Activated CD8-positive, alpha-beta memory T cell treated with anti-CD3 and anti-CD28 coated beads for 36 hours (primary cell): ENCODE measurements around the gene UBR3. TPM values are rescaled to one million over a fixed set of nuclear protein-coding genes. Genes with fewer than 3 reads are reported as not detected.

Source experiments
- CTCF ChIA-PET: fragments of 350-600 bp; sonication (Branson Sonifier 250); formaldehyde crosslinking; loops from one replicate; lab custom pipeline; 2021; ENCODE audit warnings: antibody characterized with exemption; lab: Charles Lee
- POLR2A ChIA-PET: fragments of 350-600 bp; sonication (Branson Sonifier 250); formaldehyde crosslinking; loops from one replicate; lab custom pipeline; 2021; ENCODE audit warnings: antibody characterized with exemption; lab: Charles Lee
- total RNA-seq, 2 experiments: library from RNA; stranded (reverse); gene quantifications; one replicate each; pipeline ENCODE4 v1.2.3, GENCODE V29; 2021

The UBR3 gene
- total RNA-seq, 2 experiments from 2014 or later, result 19.5 to 23.8 TPM

DNA sequence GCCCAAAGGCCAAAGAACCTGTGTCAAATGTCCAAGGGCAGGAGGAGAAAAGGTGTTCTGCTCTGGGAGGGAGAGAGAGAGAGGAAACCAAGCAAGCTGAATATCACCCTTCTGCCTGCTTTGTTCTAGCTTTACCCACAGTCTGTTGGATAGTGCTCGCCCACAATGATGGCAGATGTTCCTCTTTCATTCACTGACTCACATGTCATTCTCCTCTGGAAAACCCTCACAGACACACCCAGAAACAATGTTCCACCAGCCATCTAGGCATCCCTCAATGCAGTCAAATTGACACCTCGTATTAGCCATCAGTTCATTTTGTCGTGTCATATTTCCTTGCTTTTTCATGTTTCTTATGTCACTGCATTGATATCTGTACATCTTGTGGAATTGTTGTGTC, 150.3 kb downstream of the UBR3 start:
- POLR2A ChIA-PET, result no interaction called here
- CTCF ChIA-PET, result no interaction called here

- ChIA-PET CTCF (no interaction called here), POLR2A (no interaction called here)
Measured at GRCh38 chr2:169978402-169979017, 151.3 kb downstream of the UBR3 start.

DNA sequence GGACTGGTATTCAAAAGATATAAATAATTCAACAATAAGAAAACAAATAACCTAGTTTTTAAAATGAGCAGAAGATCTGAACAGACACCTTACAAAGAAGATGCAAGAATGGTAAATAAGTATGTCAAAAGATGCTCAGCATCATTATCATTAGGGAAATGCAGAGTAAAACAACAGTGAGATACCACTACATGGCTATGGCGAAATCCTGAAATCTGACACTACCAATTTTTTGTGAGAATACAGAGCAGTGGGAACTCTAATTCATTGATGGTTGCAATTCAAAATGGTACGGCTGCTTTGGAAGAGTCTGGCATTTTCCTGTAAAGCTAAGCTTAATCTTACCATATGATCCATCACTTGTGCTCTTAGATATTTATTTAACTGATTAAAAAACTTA, 151.8 kb downstream of the UBR3 start:
- ChIA-PET POLR2A (no interaction called here), CTCF (no interaction called here)

- CTCF ChIA-PET, result no interaction called here
- POLR2A ChIA-PET, result no interaction called here
Measured at GRCh38 chr2:169980001-169980400, 152.7 kb downstream of the UBR3 start.

DNA sequence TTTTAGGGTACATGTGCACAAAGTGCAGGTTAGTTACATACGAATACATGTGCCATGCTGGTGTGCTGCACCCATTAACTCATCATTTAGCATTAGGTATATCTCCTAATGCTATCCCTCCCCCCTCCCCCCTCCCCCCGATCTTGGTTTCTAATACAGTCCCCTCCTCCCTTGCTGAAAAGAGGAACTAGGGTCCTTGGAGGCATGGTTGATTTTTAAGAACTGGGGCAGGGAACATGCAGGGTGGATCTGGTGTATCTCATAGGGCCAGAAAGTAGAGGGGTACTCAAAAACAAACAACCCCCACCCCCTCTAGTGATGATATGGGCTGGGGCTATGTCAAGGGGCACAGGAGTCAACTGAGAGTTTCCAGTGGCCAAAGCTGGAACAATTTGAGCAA, 153.4 kb downstream of the UBR3 start:
- CTCF ChIA-PET, result no interaction called here
- POLR2A ChIA-PET, result no interaction called here

DNA sequence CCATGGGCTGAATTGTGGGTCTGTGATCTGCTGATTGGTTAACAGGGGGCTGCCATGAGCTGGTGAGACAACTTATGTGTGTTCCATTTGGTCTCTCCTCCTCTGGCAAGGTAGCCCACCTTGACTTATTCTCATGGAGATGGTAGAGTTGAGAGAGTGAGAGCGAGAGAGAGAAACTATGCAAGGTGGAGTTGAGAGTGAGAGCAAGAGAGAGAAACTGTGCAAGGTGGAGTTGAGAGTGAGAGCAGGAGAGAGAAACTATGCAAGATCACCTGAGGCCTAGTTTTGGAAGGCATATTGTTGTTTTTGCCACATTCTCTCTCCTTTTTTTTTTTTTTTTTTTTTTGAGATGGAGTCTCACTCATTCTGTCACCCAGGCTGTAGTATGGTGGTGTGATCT, 155.7 kb downstream of the UBR3 start:
- ChIA-PET POLR2A (no interaction called here), CTCF (interaction anchor here (0.7 kb wide), 1 partner anchor 30 kb away, joined by 3 read pairs; no protein-coding TSS in a partner anchor)

- CTCF ChIA-PET, result interaction anchor here (0.7 kb wide), 1 partner anchor 29 kb away, joined by 3 read pairs; no protein-coding TSS in a partner anchor
- POLR2A ChIA-PET, result no interaction called here
Measured at GRCh38 chr2:169983506-169983905, 156.3 kb downstream of the UBR3 start.

- ChIA-PET POLR2A (no interaction called here), CTCF (no interaction called here)
Measured at GRCh38 chr2:169984145-169984544, 156.9 kb downstream of the UBR3 start.

DNA sequence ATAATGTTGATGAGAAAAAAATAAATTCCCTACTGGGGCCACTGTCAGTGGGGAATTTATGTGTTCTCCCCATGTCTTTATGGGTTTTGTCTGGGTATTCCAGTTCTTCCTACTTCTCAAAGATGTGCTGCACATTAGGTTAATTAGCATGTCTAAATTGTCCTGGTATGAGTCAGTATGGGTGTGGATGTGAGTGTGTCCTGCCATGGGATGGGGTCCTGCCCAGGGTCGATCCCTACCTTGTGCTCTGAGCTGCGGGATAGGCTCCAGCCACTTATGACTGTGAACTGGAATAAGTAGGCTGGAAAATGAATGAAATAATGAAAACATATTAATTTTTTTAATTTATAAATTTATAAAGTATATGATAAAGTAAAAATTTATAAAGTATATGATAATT, 167.5 kb downstream of the UBR3 start:
- POLR2A ChIA-PET, result no interaction called here
- CTCF ChIA-PET, result no interaction called here

- ChIA-PET POLR2A (no interaction called here), CTCF (interaction anchor here (0.6 kb wide), 1 partner anchor 964 kb away, joined by 3 read pairs; no protein-coding TSS in a partner anchor)
Measured at GRCh38 chr2:169997140-169997887, 170.1 kb downstream of the UBR3 start.

- ChIA-PET CTCF (no interaction called here), POLR2A (no interaction called here)
Measured at GRCh38 chr2:169999054-169999453, 171.8 kb downstream of the UBR3 start.

- ChIA-PET POLR2A (no interaction called here), CTCF (no interaction called here)
Measured at GRCh38 chr2:170002096-170002495, 174.8 kb downstream of the UBR3 start.

- POLR2A ChIA-PET, result no interaction called here
- CTCF ChIA-PET, result no interaction called here
Measured at GRCh38 chr2:170005702-170006101, 178.4 kb downstream of the UBR3 start.

DNA sequence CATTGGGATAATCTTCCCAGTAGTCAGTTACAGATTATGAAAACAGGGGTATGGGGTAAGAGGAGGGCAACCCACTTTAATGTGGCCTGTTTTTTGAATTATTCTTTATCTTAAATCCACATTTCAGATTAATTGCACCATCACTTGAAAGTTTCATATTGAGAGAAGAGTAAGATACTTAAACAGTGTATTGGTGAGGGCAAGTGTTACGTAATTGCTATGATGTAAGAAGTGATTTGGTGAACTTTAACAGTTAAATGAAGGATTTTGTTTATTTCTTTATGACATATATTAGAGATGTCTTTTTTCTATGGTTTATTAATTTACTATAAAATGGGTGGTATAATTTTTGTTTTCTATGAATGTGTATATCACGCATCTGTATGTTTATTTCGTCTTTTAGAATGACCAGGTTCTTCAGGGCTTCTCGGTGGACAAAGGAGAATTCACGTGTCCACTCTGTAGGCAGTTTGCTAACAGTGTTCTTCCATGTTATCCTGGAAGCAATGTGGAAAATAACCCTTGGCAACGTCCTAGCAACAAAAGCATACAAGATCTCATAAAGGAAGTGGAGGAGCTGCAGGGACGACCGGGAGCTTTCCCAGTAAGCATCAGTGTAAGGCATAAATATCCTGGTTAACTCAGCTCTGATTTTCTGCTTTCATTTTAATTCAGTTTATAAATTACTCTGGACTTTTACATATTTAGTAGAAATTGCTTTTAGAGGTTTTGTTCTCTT, 179.5 kb downstream of the UBR3 start:
- ChIA-PET POLR2A (no interaction called here), CTCF (no interaction called here)

GRCh38 chr2:170009209-170009608, 182.0 kb downstream of the UBR3 start:
- POLR2A ChIA-PET, result no interaction called here
- CTCF ChIA-PET, result no interaction called here

- CTCF ChIA-PET, result interaction anchor here (0.5 kb wide), 1 partner anchor 29 kb away, joined by 3 read pairs; no protein-coding TSS in a partner anchor
- POLR2A ChIA-PET, result no interaction called here
Measured at GRCh38 chr2:170012773-170013172, 185.5 kb downstream of the UBR3 start.

DNA sequence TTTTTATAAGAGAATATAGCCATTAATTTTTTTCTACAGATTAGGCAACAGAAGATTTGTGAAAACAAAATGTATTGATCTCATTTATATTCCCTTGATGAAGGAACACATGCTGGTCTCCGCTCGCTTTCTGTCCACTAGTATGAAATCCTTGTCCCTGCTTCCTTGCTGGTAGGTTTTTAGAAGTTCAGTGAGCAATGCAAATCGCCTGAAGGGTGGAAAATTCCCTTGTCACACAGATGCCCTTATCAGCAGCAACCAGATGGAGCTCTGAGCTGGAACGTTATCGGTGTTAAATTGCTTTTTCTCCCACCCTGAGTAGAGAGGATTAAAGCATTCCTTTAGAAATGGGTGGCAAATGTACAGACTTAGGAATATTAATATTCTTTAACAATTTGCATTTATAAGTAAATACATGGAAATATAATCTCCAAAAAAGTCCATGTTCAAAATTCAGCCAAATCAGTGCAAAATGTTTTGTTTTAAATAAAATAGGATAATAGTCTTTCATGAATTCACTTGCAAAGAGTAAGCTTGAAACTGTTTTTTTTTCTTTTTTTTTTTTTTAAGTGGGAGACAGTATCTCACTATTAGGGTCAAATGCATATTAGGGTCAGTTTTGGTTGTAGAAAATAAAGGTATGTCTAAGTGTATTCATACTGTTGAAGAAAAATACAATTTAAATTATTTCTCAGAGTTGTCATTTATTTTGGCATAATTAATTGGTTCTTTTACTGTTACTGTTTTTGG, 186.7 kb downstream of the UBR3 start:
- ChIA-PET POLR2A (no interaction called here), CTCF (interaction anchor here (0.6 kb wide), 1 partner anchor 719 kb away, joined by 3 read pairs; no protein-coding TSS in a partner anchor)

- ChIA-PET POLR2A (no interaction called here), CTCF (no interaction called here)
Measured at GRCh38 chr2:170014769-170015168, 187.5 kb downstream of the UBR3 start.

- ChIA-PET CTCF (no interaction called here), POLR2A (no interaction called here)
Measured at GRCh38 chr2:170017860-170018532, 190.7 kb downstream of the UBR3 start.
